Breast epithelium (tissue), 4 donors: ENCODE results near the gene STARD13. TPM values are rescaled to one million over a fixed set of nuclear protein-coding genes. Genes with fewer than 3 reads are reported as not detected.
A peak's percentile ranks its signal among the peaks of the same experiment; 100 is the strongest.

Experiments used
- DNase-seq, 2 donors: peaks; one replicate each; pipeline ENCODE4 v3.0.0-alpha.2; 2019; ENCODE audit warnings: low spot score in 2 of 2
- H3K27ac ChIP-seq, 2 donors: fragments of 200-600 bp; sonication (generic) in 1 of 2; one replicate each; pipeline ENCODE4 v1.5.1; 2016 to 2019; ENCODE audit warnings: mild to moderate bottlenecking in 1 of 2
- H3K27me3 ChIP-seq, 2 donors: fragments of 200-600 bp; sonication (generic) in 1 of 2; one replicate each; pipeline versions ENCODE4 v1.5.1 to v1.6.0; 2017 to 2019; ENCODE audit warnings: control low read depth in 1 of 2, mild to moderate bottlenecking in 1 of 2
- H3K36me3 ChIP-seq: fragments of 200-600 bp; one replicate; pipeline ENCODE4 v1.5.1; 2019
- H3K4me1 ChIP-seq, 2 donors: fragments of 200-600 bp; sonication (generic); one replicate each; pipeline ENCODE4 v1.5.1; 2016 to 2019; ENCODE audit warnings: control low read depth in 1 of 2
- H3K4me3 ChIP-seq, 3 donors: fragments of 200-600 bp; sonication (generic); 1 replicate in 2 of 3; 2 replicates in 1 of 3; pipeline ENCODE4 v1.5.1; 2016 to 2019; ENCODE audit warnings: mild to moderate bottlenecking in 3 of 3, moderate library complexity in 2 of 3
- H3K9me3 ChIP-seq, 2 donors: fragments of 200-600 bp; sonication (generic) in 1 of 2; one replicate each; pipeline ENCODE4 v1.5.1; 2016 to 2019; ENCODE audit warnings: control low read depth in 1 of 2
- CTCF ChIP-seq, 3 donors: fragments of 450-650 bp; IDR thresholded peaks; one replicate each; pipeline ENCODE4 v1.5.1; 2016 to 2017; ENCODE audit warnings: antibody characterized with exemption in 3 of 3, mild to moderate bottlenecking in 3 of 3, moderate library complexity in 3 of 3
- POLR2A ChIP-seq: fragments of 450-650 bp; IDR thresholded peaks from one replicate; pipeline ENCODE4 v1.6.1; 2016; ENCODE audit warnings: antibody characterized with exemption, mild to moderate bottlenecking, moderate library complexity
- POLR2AphosphoS5 ChIP-seq, 3 donors: sonication (generic); formaldehyde crosslinking; IDR thresholded peaks; one replicate each; pipeline ENCODE4 v1.6.1; 2017; ENCODE audit warnings: antibody characterized with exemption in 3 of 3
- intact Hi-C: fragments of 100-400 bp; cut with DNase I; formaldehyde crosslinking; loops from one replicate; pipeline ENCODE4 v1.15.1; 2023; ENCODE audit warnings: low total_unique reads
- total RNA-seq, 3 donors: library from RNA; depleted of rRNA; stranded (reverse); fragments of >200 nt; gene quantifications; one replicate each; pipeline ENCODE4 v1.1.0, GENCODE V29; 2016

The STARD13 gene
- total RNA-seq, 3 donors from 2014 or later, result 42.4 to 62.3 (median 58.7) TPM

GRCh38 chr13:33227927-33228647, 57.5 kb downstream of the STARD13 start:
- peak overlapping the region; percentile 66 to 79 for H3K27ac ChIP-seq
- no peaks in the 10 kb centered on the region for H3K27me3 ChIP-seq
- TF ChIP-seq POLR2AphosphoS5 (IDR thresholded peaks at IDR 0.05) (no peak), POLR2A (no peak), CTCF (IDR thresholded peaks at IDR 0.05) (no peak)
- no peaks in the 10 kb centered on the region for H3K36me3 ChIP-seq
- intact Hi-C loops, result no loop called here
- H3K4me3 ChIP-seq, result no peak overlapping the region
- H3K4me1 ChIP-seq, result peaks cover 0 to 19% of the 10 kb centered on the region in 2 donors
- no peak for DNase-seq
- no peaks in the 10 kb centered on the region for H3K9me3 ChIP-seq

GRCh38 chr13:33224686-33225085, 60.9 kb downstream of the STARD13 start:
- Histone ChIP-seq H3K36me3 (no peaks in the 10 kb centered on the region), H3K27me3 (no peaks in the 10 kb centered on the region), H3K4me1 (peaks cover 0 to 11% of the 10 kb centered on the region in 2 donors), H3K27ac (no peak overlapping the region), H3K4me3 (no peak overlapping the region), H3K9me3 (no peaks in the 10 kb centered on the region)
- intact Hi-C loops, result no loop called here
- no peak for TF ChIP-seq POLR2AphosphoS5 (IDR thresholded peaks at IDR 0.05)
- no peak for TF ChIP-seq CTCF (IDR thresholded peaks at IDR 0.05)
- no peak for TF ChIP-seq POLR2A
- DNase-seq, result no peak

GRCh38 chr13:33224191-33224590, 61.4 kb downstream of the STARD13 start:
- no peak for TF ChIP-seq POLR2AphosphoS5 (IDR thresholded peaks at IDR 0.05)
- no peak for TF ChIP-seq POLR2A
- TF ChIP-seq CTCF (IDR thresholded peaks at IDR 0.05), result no peak
- no peak for DNase-seq
- Histone ChIP-seq H3K36me3 (no peaks in the 10 kb centered on the region), H3K27me3 (no peaks in the 10 kb centered on the region), H3K27ac (no peak overlapping the region), H3K9me3 (no peaks in the 10 kb centered on the region), H3K4me3 (no peak overlapping the region), H3K4me1 (peaks cover 0 to 6% of the 10 kb centered on the region in 2 donors)
- intact Hi-C loops, result no loop called here

- no peak for TF ChIP-seq CTCF (IDR thresholded peaks at IDR 0.05)
- no peak for TF ChIP-seq POLR2AphosphoS5 (IDR thresholded peaks at IDR 0.05)
- TF ChIP-seq POLR2A, result no peak
- H3K27me3 ChIP-seq, result no peaks in the 10 kb centered on the region
- no peaks in the 10 kb centered on the region for H3K9me3 ChIP-seq
- no peak overlapping the region for H3K4me3 ChIP-seq
- no peaks in the 10 kb centered on the region for H3K4me1 ChIP-seq
- H3K36me3 ChIP-seq, result no peaks in the 10 kb centered on the region
- intact Hi-C loops, result no loop called here
- DNase-seq, result no peak
- no peak overlapping the region for H3K27ac ChIP-seq
Observed at GRCh38 chr13:33219926-33220325, 65.6 kb downstream of the STARD13 start.

- Histone ChIP-seq H3K27me3 (no peaks in the 10 kb centered on the region), H3K4me1 (no peaks in the 10 kb centered on the region), H3K9me3 (no peaks in the 10 kb centered on the region), H3K36me3 (no peaks in the 10 kb centered on the region), H3K27ac (peak overlapping the region in 1 of 2 donors; percentile 57), H3K4me3 (no peak overlapping the region)
- intact Hi-C loops, result no loop called here
- DNase-seq, result no peak
- no peak for TF ChIP-seq POLR2AphosphoS5 (IDR thresholded peaks at IDR 0.05)
- TF ChIP-seq CTCF (IDR thresholded peaks at IDR 0.05), result no peak
- no peak for TF ChIP-seq POLR2A
Observed at GRCh38 chr13:33218426-33218825, 67.1 kb downstream of the STARD13 start.
